ENCODE results near the gene RASA2.
"Not testable (repeated sequence)": the region's sequence is repeated elsewhere in the genome, so short reads cannot be mapped to it uniquely, and the experiment has no call there.

The RASA2 gene

DNA sequence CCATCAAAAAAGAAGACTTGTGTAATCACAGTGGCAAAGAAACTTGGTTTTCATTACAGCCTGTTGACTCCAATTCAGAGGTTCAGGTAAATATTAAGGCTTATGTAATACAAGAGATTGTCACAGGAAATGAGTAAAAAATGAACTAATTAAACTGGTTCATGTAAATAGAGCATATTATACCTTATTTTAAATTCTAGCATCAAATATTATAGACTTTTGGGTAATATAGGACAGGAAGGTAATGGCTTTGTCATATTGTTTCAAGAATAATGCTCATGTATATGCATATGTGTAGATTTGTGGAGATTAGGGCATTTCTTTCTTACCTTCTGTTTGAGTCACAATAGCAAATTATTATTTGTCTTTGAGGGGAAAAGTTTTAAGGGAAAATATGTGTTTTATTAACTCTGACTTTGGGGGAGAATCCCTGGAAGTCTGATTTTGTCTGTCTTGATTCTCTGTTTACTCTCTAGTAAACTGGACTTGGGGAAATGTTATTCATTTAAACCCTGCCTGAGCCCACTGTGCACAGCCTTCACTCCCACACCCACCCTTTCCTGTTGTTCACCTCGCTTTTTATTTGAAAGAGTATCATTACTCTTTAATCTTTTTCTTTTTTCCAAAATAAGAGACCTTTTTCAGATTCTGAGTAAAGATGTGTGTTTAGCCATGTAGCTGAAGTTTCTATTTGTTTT lies 43.0 kb downstream of the RASA2 start:
- Histone ChIP-seq H3K4me1 (ENCODE audit: control insufficient read depth, insufficient read depth, low read length) (no peaks in the 10 kb centered on the region), H3K27ac (ENCODE audit: low read depth, low read length) (no peak overlapping the region), H3K4me3 (ENCODE audit: low read length) (no peak overlapping the region), H3K27me3 (ENCODE audit: control insufficient read depth, insufficient read depth, low read length) (no peaks in the 10 kb centered on the region), H3K36me3 (ENCODE audit: control insufficient read depth, insufficient read depth, low read length) (no peaks in the 10 kb centered on the region), H3K9ac (ENCODE audit: low read length) (no peak overlapping the region)

DNA sequence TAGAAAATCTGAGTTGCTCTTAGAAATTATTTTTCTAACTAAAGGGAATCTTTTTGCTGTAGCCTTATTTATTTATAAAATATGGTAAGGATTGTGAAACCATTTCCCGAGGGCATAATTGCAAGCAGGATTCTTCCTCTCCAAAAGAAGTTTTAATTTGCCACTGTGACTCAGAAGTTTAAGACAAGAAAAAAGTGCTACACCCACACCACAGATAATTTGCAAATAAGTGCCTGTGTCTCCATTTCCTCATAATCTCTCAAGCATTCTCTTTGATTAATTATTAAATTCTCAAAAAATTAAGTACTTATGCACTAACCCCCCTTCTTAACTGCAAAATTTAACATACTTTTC lies 43.6 kb downstream of the RASA2 start:
- Histone ChIP-seq H3K9ac (ENCODE audit: low read length) (no peak overlapping the region), H3K4me3 (ENCODE audit: low read length) (no peak overlapping the region), H3K27ac (ENCODE audit: low read depth, low read length) (no peak overlapping the region), H3K36me3 (ENCODE audit: control insufficient read depth, insufficient read depth, low read length) (peaks cover under 1% of the 10 kb centered on the region), H3K4me1 (ENCODE audit: control insufficient read depth, insufficient read depth, low read length) (no peaks in the 10 kb centered on the region), H3K27me3 (ENCODE audit: control insufficient read depth, insufficient read depth, low read length) (no peaks in the 10 kb centered on the region)

DNA sequence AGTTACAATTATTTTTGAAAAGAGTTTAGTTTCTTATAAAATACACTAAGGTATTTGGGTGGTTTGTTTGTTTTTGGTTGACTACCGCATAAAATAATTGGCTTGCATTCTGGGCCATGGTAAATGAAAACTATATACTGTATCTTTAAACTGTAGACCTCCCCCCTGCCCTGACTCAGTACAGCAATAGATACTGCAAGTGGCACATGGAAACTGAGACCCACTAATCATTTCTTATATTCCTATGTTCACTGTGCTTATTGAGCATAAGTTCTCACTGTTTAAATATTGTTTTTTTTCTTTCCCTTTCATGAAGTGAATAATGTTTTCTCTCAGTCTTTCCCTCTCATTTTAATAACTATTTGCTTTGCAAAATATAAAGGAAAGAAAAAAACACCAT lies 45.8 kb downstream of the RASA2 start:
- Histone ChIP-seq H3K27ac (ENCODE audit: low read depth, low read length) (no peak overlapping the region), H3K9ac (ENCODE audit: low read length) (no peak overlapping the region), H3K27me3 (ENCODE audit: control insufficient read depth, insufficient read depth, low read length) (no peaks in the 10 kb centered on the region), H3K4me1 (ENCODE audit: control insufficient read depth, insufficient read depth, low read length) (no peaks in the 10 kb centered on the region), H3K36me3 (ENCODE audit: control insufficient read depth, insufficient read depth, low read length) (peaks cover 4% of the 10 kb centered on the region), H3K4me3 (ENCODE audit: low read length) (no peak overlapping the region)

DNA sequence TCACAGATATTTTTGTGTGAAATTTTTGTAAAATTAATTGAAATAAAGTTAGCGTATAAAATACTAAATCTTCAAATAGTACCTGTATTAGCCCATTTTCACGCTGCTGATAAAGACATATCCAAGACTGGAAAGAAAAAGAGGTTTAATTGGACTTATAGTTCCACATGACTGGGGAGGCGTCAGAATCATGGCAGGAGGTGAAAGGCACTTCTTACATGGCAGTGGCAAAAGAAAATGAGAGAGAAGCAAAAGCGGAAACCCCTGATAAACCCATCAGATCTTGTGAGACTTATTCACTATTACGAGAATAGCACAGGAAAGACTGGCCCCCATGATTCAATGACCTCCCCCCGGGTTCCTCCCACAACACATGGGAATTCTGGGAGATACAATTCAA lies 49.2 kb downstream of the RASA2 start:
- not testable (repeated sequence) for H3K36me3 ChIP-seq (ENCODE audit: control insufficient read depth, insufficient read depth, low read length); H3K4me3 ChIP-seq (ENCODE audit: low read length); H3K27me3 ChIP-seq (ENCODE audit: control insufficient read depth, insufficient read depth, low read length); H3K4me1 ChIP-seq (ENCODE audit: control insufficient read depth, insufficient read depth, low read length); H3K9ac ChIP-seq (ENCODE audit: low read length); H3K27ac ChIP-seq (ENCODE audit: low read depth, low read length)

DNA sequence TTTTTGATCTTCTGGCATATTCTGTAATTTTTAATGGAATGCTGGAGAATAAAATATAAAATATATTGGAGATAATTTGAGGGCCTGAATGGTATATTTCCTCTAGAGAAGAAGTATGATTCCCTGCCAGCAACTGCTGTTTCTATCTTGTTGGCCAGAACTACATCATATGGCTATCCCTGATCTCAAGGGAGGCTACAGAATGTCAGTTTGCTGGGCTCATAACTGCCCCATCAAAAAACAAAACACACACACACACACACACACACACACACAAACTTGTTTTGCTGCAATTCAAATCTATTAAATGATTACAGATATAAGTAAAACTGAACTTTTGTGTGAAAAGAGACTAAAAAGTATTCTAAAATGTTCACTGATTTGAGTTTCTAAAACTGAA lies 51.0 kb downstream of the RASA2 start:
- H3K27ac ChIP-seq (ENCODE audit: low read depth, low read length) = no peak overlapping the region
- H3K4me3 ChIP-seq (ENCODE audit: low read length) = no peak overlapping the region
- H3K27me3 ChIP-seq (ENCODE audit: control insufficient read depth, insufficient read depth, low read length) = no peaks in the 10 kb centered on the region
- no peaks in the 10 kb centered on the region for H3K4me1 ChIP-seq (ENCODE audit: control insufficient read depth, insufficient read depth, low read length)
- H3K9ac ChIP-seq (ENCODE audit: low read length) = no peak overlapping the region
- H3K36me3 ChIP-seq (ENCODE audit: control insufficient read depth, insufficient read depth, low read length) = peaks cover 4% of the 10 kb centered on the region

DNA sequence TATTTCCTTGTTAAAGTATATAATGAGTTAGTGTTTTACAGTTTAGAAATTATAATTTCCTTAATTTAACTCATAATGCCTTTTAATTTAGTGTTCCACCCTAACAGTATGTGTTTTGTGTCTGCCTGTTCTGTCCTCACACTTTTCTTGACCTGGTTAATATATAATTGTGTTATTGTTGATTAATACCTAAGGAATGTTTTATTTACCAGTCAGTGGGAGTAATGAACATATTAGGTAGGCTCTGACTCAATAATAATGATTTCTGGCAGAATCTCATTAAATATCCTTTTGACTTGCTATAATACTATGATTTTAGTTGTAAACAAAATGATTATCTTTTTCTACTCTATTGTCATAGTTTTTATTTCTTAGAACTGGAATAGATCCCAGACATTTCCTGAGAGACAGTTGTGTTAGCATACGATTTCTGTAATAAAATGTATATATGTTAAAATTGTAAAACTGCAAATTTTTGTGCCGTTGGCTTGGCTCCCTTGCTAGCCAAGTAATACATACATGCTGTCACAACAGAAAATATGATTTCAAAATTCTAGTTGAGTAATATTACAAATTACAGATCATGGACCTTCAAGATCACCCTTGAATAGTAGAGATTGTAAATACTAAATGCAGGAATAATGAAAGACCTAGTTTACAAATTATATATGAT lies 51.9 kb downstream of the RASA2 start:
- H3K4me1 ChIP-seq (ENCODE audit: control insufficient read depth, insufficient read depth, low read length) = no peaks in the 10 kb centered on the region
- no peak overlapping the region for H3K27ac ChIP-seq (ENCODE audit: low read depth, low read length)
- H3K4me3 ChIP-seq (ENCODE audit: low read length) = no peak overlapping the region
- H3K36me3 ChIP-seq (ENCODE audit: control insufficient read depth, insufficient read depth, low read length) = peaks cover 4% of the 10 kb centered on the region
- H3K9ac ChIP-seq (ENCODE audit: low read length) = no peak overlapping the region
- H3K27me3 ChIP-seq (ENCODE audit: control insufficient read depth, insufficient read depth, low read length) = no peaks in the 10 kb centered on the region

DNA sequence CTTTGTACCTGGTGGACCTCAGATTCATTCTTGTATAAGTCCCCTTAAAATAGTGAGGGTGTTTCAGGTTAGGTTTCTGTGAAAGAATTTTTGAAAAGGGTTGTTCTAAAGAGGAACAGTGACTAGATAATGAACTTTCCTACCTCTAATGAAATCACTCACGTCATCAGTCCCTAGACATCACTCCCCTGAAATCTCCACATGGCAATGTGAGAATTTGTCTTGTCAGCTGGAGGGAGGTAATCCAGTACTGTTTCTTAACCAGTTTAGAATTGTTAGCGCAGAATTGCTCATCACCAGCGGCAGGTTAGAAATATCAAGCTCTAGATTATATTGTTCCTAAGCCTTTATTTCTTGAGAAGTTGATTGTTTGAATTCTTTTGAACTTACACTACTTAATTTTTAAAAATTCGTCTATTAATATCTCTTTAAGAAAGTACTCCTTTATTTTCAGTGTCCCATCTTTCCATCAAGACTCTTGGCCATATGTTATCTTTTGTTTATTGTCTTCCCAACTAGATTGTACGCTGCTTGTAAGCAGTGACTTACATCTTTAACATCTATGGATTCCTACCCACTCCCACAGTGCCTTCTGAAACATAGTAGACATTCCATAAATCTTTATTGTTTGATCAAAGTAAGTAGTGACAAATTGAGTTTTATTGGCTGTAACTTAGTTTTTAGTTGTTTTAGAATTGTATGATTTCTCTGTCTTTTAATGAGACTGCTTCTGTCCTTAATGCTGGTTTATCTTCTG lies 52.8 kb downstream of the RASA2 start:
- H3K36me3 ChIP-seq (ENCODE audit: control insufficient read depth, insufficient read depth, low read length) = peaks cover 4% of the 10 kb centered on the region
- no peaks in the 10 kb centered on the region for H3K27me3 ChIP-seq (ENCODE audit: control insufficient read depth, insufficient read depth, low read length)
- H3K27ac ChIP-seq (ENCODE audit: low read depth, low read length) = no peak overlapping the region
- no peak overlapping the region for H3K4me3 ChIP-seq (ENCODE audit: low read length)
- no peak overlapping the region for H3K9ac ChIP-seq (ENCODE audit: low read length)
- no peaks in the 10 kb centered on the region for H3K4me1 ChIP-seq (ENCODE audit: control insufficient read depth, insufficient read depth, low read length)

DNA sequence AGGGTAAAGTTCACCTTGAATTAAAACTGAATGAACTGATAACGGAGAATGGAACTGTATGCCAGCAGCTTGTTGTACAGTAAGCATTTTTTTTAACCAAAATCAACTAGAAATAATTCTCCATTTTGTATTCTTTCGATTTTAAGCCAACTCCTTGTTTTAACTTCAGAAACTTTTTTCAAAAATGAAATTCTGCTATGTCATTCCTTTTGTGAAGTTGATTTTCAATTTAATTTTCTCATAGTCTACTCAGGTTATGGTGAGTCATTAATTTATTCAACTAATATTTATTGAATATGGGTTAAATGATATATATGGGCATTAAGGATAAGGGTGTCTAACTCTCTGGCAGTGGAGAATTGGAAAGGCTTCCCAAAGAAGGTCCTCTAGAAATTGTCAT lies 53.7 kb downstream of the RASA2 start:
- Histone ChIP-seq H3K36me3 (ENCODE audit: control insufficient read depth, insufficient read depth, low read length) (peaks cover 2% of the 10 kb centered on the region), H3K4me1 (ENCODE audit: control insufficient read depth, insufficient read depth, low read length) (no peaks in the 10 kb centered on the region), H3K9ac (ENCODE audit: low read length) (no peak overlapping the region), H3K4me3 (ENCODE audit: low read length) (no peak overlapping the region), H3K27me3 (ENCODE audit: control insufficient read depth, insufficient read depth, low read length) (no peaks in the 10 kb centered on the region), H3K27ac (ENCODE audit: low read depth, low read length) (no peak overlapping the region)

DNA sequence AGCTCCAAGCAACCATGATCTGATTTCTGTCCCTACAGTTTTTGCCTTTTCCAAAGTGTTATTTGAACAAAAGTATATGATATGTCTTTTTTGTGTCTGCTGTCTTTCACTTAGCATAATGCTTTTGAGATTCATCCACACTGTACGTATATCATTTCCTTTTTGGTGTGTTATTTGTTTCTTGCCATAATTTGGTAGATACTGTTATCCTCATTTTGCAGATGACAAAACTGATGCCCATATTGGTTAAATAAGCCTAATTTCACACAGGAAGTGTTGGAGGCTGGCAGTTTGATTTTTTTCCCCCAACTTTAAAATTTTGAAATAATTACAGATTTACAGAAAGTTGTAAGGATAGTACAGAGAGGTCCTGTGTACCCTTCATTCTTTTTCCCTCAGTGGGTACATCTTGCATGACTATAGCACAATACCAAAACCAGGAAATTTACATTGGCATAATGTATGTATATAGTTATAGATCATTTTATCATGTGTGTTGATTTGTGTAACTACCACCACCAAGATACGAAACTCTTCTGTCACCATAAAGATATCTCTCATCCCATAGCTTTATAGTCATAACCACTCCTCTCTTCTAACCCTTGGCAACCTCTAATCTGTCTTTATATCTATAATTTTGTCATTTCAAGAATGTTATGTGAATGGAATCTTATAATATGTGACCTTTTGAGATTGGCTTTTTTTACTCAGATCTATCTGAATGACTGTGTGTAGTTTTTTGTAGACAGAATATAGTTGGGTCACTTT lies 55.6 kb downstream of the RASA2 start:
- H3K4me3 ChIP-seq (ENCODE audit: low read length) = no peak overlapping the region
- no peak overlapping the region for H3K27ac ChIP-seq (ENCODE audit: low read depth, low read length)
- H3K36me3 ChIP-seq (ENCODE audit: control insufficient read depth, insufficient read depth, low read length) = no peaks in the 10 kb centered on the region
- H3K4me1 ChIP-seq (ENCODE audit: control insufficient read depth, insufficient read depth, low read length) = no peaks in the 10 kb centered on the region
- no peak overlapping the region for H3K9ac ChIP-seq (ENCODE audit: low read length)
- no peaks in the 10 kb centered on the region for H3K27me3 ChIP-seq (ENCODE audit: control insufficient read depth, insufficient read depth, low read length)

DNA sequence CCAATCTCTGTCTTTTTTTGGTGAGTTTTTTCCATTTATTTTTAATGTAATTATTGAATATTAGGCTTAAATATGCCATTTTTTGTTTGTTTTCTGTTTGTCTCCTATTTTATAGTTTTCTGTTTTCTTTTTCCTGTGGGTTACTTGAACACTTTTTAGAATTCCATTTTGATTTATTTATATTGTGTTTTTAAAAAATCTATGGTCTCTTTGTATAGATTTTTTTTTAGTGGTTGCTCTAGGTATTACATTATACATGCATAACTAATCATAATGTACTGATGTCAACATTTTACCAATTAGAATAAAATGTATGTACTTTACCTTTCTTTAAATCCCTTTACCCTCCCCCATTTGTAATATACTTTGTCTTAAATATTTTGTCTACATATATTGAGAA lies 56.2 kb downstream of the RASA2 start:
- Histone ChIP-seq H3K27me3 (ENCODE audit: control insufficient read depth, insufficient read depth, low read length) (no peaks in the 10 kb centered on the region), H3K9ac (ENCODE audit: low read length) (no peak overlapping the region), H3K27ac (ENCODE audit: low read depth, low read length) (no peak overlapping the region), H3K36me3 (ENCODE audit: control insufficient read depth, insufficient read depth, low read length) (no peaks in the 10 kb centered on the region), H3K4me1 (ENCODE audit: control insufficient read depth, insufficient read depth, low read length) (no peaks in the 10 kb centered on the region), H3K4me3 (ENCODE audit: low read length) (no peak overlapping the region)

DNA sequence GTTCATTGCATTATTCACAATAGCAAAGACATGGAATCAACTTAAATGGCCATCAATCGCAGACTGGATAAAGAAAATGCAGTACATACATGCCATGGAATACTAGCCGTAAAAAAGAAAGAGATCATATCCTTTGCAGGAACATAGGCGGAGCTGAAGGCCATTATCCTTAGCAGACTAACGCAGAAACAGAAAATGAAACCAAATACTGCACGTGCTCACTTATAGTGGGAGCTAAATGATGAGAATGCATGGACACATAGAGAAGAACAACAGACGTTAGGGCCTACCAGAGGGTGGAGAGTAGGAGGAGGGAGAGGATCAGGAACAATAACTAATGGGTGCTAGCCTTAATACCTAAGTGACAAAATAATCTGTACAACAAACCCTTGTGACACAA lies 57.9 kb downstream of the RASA2 start:
- no peak overlapping the region for H3K27ac ChIP-seq (ENCODE audit: low read depth, low read length)
- no peaks in the 10 kb centered on the region for H3K36me3 ChIP-seq (ENCODE audit: control insufficient read depth, insufficient read depth, low read length)
- no peak overlapping the region for H3K9ac ChIP-seq (ENCODE audit: low read length)
- H3K4me3 ChIP-seq (ENCODE audit: low read length) = peak overlapping the region; percentile 5
- no peaks in the 10 kb centered on the region for H3K27me3 ChIP-seq (ENCODE audit: control insufficient read depth, insufficient read depth, low read length)
- H3K4me1 ChIP-seq (ENCODE audit: control insufficient read depth, insufficient read depth, low read length) = no peaks in the 10 kb centered on the region

DNA sequence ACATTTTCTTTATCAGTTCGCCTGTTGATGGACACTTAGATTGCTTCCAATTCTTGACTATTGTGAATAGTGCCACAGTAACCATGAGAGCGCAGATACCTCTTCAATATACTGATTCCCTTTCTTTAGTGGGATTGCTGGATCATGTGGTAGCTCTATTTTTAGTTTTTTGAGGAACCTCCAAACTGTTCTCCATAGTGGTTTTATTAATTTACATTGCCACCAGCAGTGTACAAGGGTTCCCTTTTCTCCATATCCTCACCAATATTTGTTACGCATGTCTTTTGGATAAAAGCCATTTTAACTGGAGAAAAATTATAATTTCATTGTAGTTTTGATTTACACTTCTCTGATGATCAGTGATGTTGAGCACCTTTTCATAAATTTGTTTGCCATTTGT lies 59.3 kb downstream of the RASA2 start:
- H3K27me3 ChIP-seq (ENCODE audit: control insufficient read depth, insufficient read depth, low read length) = no peaks in the 10 kb centered on the region
- no peak overlapping the region for H3K4me3 ChIP-seq (ENCODE audit: low read length)
- H3K27ac ChIP-seq (ENCODE audit: low read depth, low read length) = no peak overlapping the region
- no peak overlapping the region for H3K9ac ChIP-seq (ENCODE audit: low read length)
- no peaks in the 10 kb centered on the region for H3K4me1 ChIP-seq (ENCODE audit: control insufficient read depth, insufficient read depth, low read length)
- H3K36me3 ChIP-seq (ENCODE audit: control insufficient read depth, insufficient read depth, low read length) = no peaks in the 10 kb centered on the region

Data from rectal smooth muscle tissue (tissue), 1 donor.